ENCODE measurements around the gene ZDHHC11B.

Gene ZDHHC11B

GRCh38 chr5:673161-673830 lies 111.2 kb downstream of the ZDHHC11B start:
- no peak for DNase-seq (ENCODE audit: low read depth)

GRCh38 chr5:672329-673160 lies 112.0 kb downstream of the ZDHHC11B start:
- DNase-seq (ENCODE audit: low read depth), result peak; percentile 34

- peak; percentile 51 for DNase-seq (ENCODE audit: low read depth)
Measured at GRCh38 chr5:671459-672328, 112.8 kb downstream of the ZDHHC11B start.

GRCh38 chr5:670396-671270 lies 113.9 kb downstream of the ZDHHC11B start:
- DNase-seq (ENCODE audit: low read depth), result no peak

- no peak for DNase-seq (ENCODE audit: low read depth)
Measured at GRCh38 chr5:669842-670395, 114.6 kb downstream of the ZDHHC11B start.

GRCh38 chr5:669111-669841 lies 115.3 kb downstream of the ZDHHC11B start:
- no peak for DNase-seq (ENCODE audit: low read depth)

- DNase-seq (ENCODE audit: low read depth), result no peak
Measured at GRCh38 chr5:668283-668995, 116.1 kb downstream of the ZDHHC11B start.

GRCh38 chr5:666816-667498 lies 117.6 kb downstream of the ZDHHC11B start:
- DNase-seq (ENCODE audit: low read depth), result no peak

- no peak for DNase-seq (ENCODE audit: low read depth)
Measured at GRCh38 chr5:665956-666711, 118.4 kb downstream of the ZDHHC11B start.

GRCh38 chr5:665541-665955 lies 119.0 kb downstream of the ZDHHC11B start:
- DNase-seq (ENCODE audit: low read depth), result no peak

- DNase-seq (ENCODE audit: low read depth), result no peak
Measured at GRCh38 chr5:664994-665360, 119.6 kb downstream of the ZDHHC11B start.

- no peak for DNase-seq (ENCODE audit: low read depth)
Measured at GRCh38 chr5:664343-664993, 120.1 kb downstream of the ZDHHC11B start.

GRCh38 chr5:663436-664342 lies 120.8 kb downstream of the ZDHHC11B start:
- no peak for DNase-seq (ENCODE audit: low read depth)

- DNase-seq (ENCODE audit: low read depth), result no peak
Measured at GRCh38 chr5:662751-663435, 121.6 kb downstream of the ZDHHC11B start.

- no peak for DNase-seq (ENCODE audit: low read depth)
Measured at GRCh38 chr5:661891-662750, 122.4 kb downstream of the ZDHHC11B start.

Measured in activated T-cell treated with anti-CD3 and anti-CD28 coated beads for 24 hours (primary cell).